ENCODE results near the gene GORASP1.

Gene GORASP1

DNA sequence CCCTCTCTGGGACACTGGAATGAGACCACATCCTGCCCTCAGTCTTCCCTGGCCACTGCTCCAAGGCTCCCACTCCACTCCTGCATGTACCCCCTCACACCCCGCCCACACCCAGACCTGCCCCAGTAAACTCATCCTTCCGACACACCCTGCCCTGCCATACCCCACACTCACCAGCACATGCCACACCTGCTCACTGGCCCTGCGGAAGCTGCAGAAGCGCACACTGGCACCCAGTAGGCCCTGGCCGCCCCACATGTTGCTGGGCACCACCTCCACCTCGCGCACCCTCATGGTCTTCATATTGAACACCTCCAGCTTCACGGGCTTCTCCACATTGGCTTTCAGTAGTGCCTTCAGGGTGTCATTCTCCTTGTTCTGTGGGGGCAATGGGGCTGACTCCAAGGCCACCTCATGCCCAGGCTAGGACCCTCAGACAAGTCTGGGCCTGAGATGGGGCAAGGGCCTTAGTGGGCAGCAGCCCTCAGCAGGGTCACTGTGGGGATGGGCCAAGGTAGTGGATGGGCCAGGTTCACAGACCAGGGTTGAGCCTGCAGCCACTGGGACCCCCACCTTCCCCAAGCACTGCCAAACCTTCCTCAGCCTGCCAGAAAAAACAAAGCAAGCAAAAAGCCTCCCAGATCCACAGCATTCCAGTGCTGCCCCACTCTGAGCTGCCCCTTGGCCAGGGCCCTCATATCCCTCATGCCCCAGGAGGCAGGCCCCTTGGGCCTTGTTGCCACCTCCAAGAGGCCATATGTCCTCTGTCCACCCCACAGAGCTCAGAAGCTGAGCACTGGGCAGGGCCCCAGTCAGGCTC, 4.7 kb downstream of the GORASP1 start:
- CTCF ChIA-PET, result interaction anchor here (0.7 to 2.4 kb wide), 2 partner anchors 32 to 185 kb away, joined by 3 to 11 read pairs; no protein-coding TSS in a partner anchor
- no peak overlapping the region for H3K27ac ChIP-seq (ENCODE audit: extremely low read depth, low read depth, low read length)
- TF ChIP-seq SETDB1 (IDR thresholded peaks at IDR 0.05; ENCODE audit: insufficient read length, low read length), result no peak
- TF ChIP-seq ZNF398 (tag by site-specific recombination; IDR thresholded peaks at IDR 0.05), result no peak
- 0 out of 2 replicates have a peak, but pooled peaks have one; percentile 8 for TF ChIP-seq EGR2 (tag by site-specific recombination; IDR thresholded peaks at IDR 0.05; ENCODE audit: low read depth)
- no peak for TF ChIP-seq ZNF24 (tag by site-specific recombination; IDR thresholded peaks at IDR 0.05)
- TF ChIP-seq OSR2 (tag by site-specific recombination; IDR thresholded peaks at IDR 0.05), result no peak
- no peak for TF ChIP-seq ZNF274 (IDR thresholded peaks at IDR 0.05; ENCODE audit: low read length)
- no peak for TF ChIP-seq ZNF274 (tag by site-specific recombination; IDR thresholded peaks at IDR 0.05; ENCODE audit: borderline replicate concordance)
- TF ChIP-seq GLI2 (tag by site-specific recombination; IDR thresholded peaks at IDR 0.05; ENCODE audit: borderline replicate concordance, low read depth), result no peak
- TF ChIP-seq ZNF548 (tag by site-specific recombination; IDR thresholded peaks at IDR 0.05), result no peak
- no peak for TF ChIP-seq IKZF3 (tag by site-specific recombination; IDR thresholded peaks at IDR 0.05)
- TF ChIP-seq MYNN (tag by site-specific recombination; IDR thresholded peaks at IDR 0.05; ENCODE audit: borderline replicate concordance), result no peak
- TF ChIP-seq KLF17 (tag by site-specific recombination; IDR thresholded peaks at IDR 0.05), result no peak
- TF ChIP-seq GLIS1 (tag by site-specific recombination; IDR thresholded peaks at IDR 0.05), result peak; percentile 77
- no peak for TF ChIP-seq PRDM10 (tag by site-specific recombination; IDR thresholded peaks at IDR 0.05)
- no peak for TF ChIP-seq ZNF48 (tag by site-specific recombination; IDR thresholded peaks at IDR 0.05)
- TF ChIP-seq ZNF596 (tag by site-specific recombination; IDR thresholded peaks at IDR 0.05), result no peak
- no peak for TF ChIP-seq ZNF302 (tag by site-specific recombination; IDR thresholded peaks at IDR 0.05; ENCODE audit: low read depth)
- TF ChIP-seq ZNF157 (tag by site-specific recombination; IDR thresholded peaks at IDR 0.05), result no peak
- POLR2A ChIA-PET, result no interaction called here
- H3K4me1 ChIP-seq (ENCODE audit: control insufficient read depth, insufficient read depth, low read length), result no peaks in the 10 kb centered on the region
- H3K9me3 ChIP-seq (ENCODE audit: control insufficient read depth, insufficient read depth, low read depth, low read length), result no peaks in the 10 kb centered on the region
- peaks cover 0 to 45% of the 10 kb centered on the region in 2 experiments; a peak in 1 of 3 replicates for H3K36me3 ChIP-seq (ENCODE audit: control insufficient read depth in 2 of 2, insufficient read depth in 1 of 2, low read length in 2 of 2)
- no peak overlapping the region for H3K4me3 ChIP-seq (ENCODE audit: low read depth, low read length)
